H1 (cell line): ENCODE measurements around the gene SMOC2. TPM values are rescaled to one million over a fixed set of nuclear protein-coding genes. Genes with fewer than 3 reads are reported as not detected.

Experiments used
- ASH2L ChIP-seq: fragments of 200-600, 300-600 bp; sonication (generic); IDR thresholded peaks from one replicate; pipeline ENCODE4 v1.7.1; 2017; ENCODE audit warnings: low read length
- CEBPB ChIP-seq: IDR thresholded peaks from 2 replicates; pipeline ENCODE4 v1.6.1; 2012; ENCODE audit warnings: low read depth, low read length
- CTBP2 ChIP-seq: IDR thresholded peaks from 2 replicates; pipeline ENCODE4 v1.7.0; 2011; ENCODE audit warnings: borderline replicate concordance, mild to moderate bottlenecking, moderate library complexity, mixed read lengths, low read length; ENCODE audit not compliant: insufficient read depth, insufficient read length
- HDAC6 ChIP-seq: IDR thresholded peaks from one replicate; pipeline ENCODE4 v1.7.1; 2012; ENCODE audit warnings: low read depth, mild to moderate bottlenecking, inconsistent platforms, low read length, moderate library complexity
- PHF8 ChIP-seq: fragments of 200-600 bp; sonication (generic); conservative IDR thresholded peaks from 2 replicates; pipeline ENCODE4 v1.7.1; 2012; ENCODE audit warnings: low read depth, mild to moderate bottlenecking, inconsistent platforms, low read length, moderate library complexity
- SAP30 ChIP-seq: fragments of 300-600 bp; sonication (generic); IDR thresholded peaks from 2 replicates; pipeline ENCODE4 v1.7.1; 2012; ENCODE audit warnings: low read length, moderate library complexity, mild to moderate bottlenecking, inconsistent platforms; ENCODE audit not compliant: insufficient read depth, insufficient replicate concordance
- polyA plus RNA-seq, 7 experiments: library from polyadenylated mRNA; depleted of rRNA in 3 of 7; stranded (reverse) in 5 of 7; unstranded in 2 of 7; fragments of >200 nt in 5 of 7; fragments of 200-250 nt in 2 of 7; gene quantifications; 1 replicate in 5 of 7; 2 replicates in 1 of 7; 4 replicates in 1 of 7; pipeline versions ENCODE4 v1.2.1 to v1.2.3, GENCODE V29; 2011 to 2013; ENCODE audit warnings: missing spikeins in 2 of 7, mixed read lengths in 2 of 7
- total RNA-seq: library from RNA; stranded (reverse); fragmentation: NEBNext Ultra II Directional; extraction: Animal tissue kit (Norgen Biotek cat#: 25700); gene quantifications from 2 replicates; pipeline ENCODE4 v1.2.1, GENCODE V29; 2021

Gene SMOC2
- total and polyA plus RNA-seq, 2 of the 8 experiments (the other 6 are each of a cell fraction or from before 2014, with no cell fraction given), result 7.7 to 8.5 TPM

DNA sequence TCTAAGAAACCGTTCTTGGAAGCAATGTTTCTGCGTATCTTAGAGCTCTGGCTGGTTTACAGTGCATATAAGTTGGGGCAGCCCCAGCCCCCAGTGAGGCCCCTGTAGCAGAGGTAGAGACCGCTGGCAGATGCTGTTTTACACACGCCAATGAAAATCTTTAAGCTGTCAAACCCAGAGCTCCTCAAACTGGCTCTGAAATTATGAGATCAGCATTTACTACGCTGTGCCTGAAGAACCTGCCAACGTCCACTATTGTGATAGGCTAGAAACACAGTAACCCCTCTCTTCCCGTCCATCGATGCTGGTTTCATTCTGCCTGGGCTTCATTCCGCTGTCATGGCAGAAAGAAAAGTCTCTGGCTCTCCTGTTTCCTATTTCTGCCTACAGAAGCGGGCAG is 160.6 kb downstream of the SMOC2 start (continued):
- TF ChIP-seq HDAC6 (no peak), PHF8 (no peak), SAP30 (no peak), CEBPB (no peak), ASH2L (no peak), CTBP2 (no peak)
